Left cardiac atrium (tissue), 4 donors: ENCODE results near the gene LRCOL1. TPM values are rescaled to one million over a fixed set of nuclear protein-coding genes. Genes with fewer than 3 reads are reported as not detected.
A peak's percentile ranks its signal among the peaks of the same experiment; 100 is the strongest.

ENCODE experiments used
- ATAC-seq, 2 donors: fragments of 200-7000 bp; cut with Tn5 transposase; one replicate each; pipeline ENCODE4 v1.9.1; 2020; ENCODE audit warnings: mild to moderate bottlenecking in 2 of 2, moderate library complexity in 2 of 2
- DNase-seq: peaks from one replicate; pipeline ENCODE4 v3.0.0-alpha.2; 2020
- intact Hi-C, 2 donors: fragments of 100-400 bp; cut with DNase I; formaldehyde crosslinking; loops; one replicate each; pipeline versions ENCODE4 v1.14.1 to v1.15.1; 2022 to 2023
- microRNA-seq, 2 donors: library from miRNA; unstranded; fragments of <30 nt; microRNA quantifications; one replicate each; pipeline ENCODE4 v1.2.0, GENCODE V29; 2020
- total RNA-seq, 2 donors: library from RNA; stranded (reverse); fragmentation: NEBNext Ultra II Directional; extraction: Animal tissue kit (Norgen Biotek cat#: 25700); gene quantifications; one replicate each; pipeline ENCODE4 v1.2.1, GENCODE V29; 2021
- donor health status: DM: no; HTN: yes; CAD: no.
- donor health status: DM: no; HTN: yes; CAD: no; lungs with severe emphysema.
- donor health status: DM: yes; HTN: yes; CAD: no.
- donor health status: Dilated cardiomyopathy.

Gene LRCOL1
- total RNA-seq, 2 donors from 2014 or later, result not detected

DNA sequence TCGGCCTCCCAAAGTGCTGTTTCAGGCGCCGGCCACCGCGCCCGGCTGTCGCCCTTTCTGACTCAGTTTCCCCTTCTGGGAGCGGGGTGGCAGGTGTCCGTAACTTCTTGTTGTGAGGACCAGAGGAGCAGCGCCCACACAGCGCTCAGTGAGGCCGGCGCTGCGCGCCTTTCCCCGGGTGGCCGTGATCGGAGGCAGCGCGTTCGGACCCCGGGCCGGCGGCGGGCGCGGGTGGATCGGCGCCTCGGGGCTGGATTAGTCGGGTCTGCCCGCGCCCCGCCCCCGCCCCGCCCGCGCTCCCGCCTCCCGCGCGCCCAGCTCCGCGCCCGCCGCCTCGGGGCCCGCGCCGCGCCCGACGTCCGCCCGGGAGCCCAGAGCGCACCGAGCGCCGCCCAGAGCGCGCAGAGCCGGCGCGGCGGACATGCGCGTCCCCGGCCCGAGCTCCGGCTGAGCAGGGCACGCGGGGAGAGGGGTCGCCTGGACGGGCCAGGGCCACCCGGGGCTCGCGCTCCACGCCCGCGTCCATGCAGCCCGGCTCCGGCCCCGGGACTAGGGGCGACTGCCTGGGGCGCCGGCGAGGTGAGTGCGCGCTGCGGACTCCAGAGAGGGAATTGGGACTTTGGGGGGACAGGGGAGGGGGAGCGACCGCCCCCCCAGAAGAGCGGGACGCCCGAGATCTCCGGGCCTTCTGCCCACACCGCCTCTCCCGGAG lies 50.6 kb downstream of the LRCOL1 start:
- peak; percentile 55 for DNase-seq
- ATAC-seq, result peak; percentile 61 to 84
- intact Hi-C loops, result no loop called here

GRCh38 chr12:132558861-132559623 lies 51.3 kb downstream of the LRCOL1 start:
- DNase-seq (no peak), ATAC-seq (no peak)
- intact Hi-C loops, result no loop called here

DNA sequence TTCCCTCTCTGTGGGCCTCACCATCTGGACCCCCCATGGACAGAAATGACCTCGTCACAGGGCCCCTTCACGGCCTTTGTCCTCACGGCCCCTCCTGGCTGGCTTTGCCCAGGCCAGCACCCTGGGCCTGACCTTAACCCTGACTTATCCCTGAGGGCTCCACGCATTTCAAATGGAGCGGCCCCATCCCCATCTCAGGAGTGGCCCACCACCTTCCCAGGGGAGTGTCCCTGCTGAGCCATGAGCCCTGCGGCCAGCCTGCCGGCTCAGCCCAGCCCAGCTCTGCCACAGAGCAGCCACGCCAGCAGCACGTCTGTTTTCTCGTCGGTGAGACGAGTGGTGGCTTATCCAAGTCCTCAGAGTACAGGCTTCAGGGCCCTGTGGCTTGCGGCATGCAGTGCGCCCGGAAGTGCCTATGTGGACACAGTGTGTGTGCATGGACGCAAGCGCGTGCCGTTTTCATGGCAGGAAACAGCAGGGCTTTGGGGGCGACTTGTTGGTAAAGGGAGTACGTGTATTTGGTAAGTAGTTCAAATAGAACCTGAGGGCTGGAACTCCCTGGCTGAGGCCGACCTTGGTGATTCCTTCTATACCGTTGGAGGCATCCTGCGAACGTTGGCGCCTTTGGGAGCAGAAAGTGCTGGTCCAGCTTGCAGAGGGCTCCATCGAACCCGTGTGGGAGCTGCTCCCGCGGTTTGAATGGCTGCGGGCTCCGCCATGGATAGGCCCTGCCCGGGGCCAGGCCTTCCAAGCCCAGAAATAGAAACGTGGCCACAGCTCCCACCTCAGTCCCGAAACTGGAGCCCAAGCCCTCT lies 52.1 kb downstream of the LRCOL1 start:
- ATAC-seq, result no peak
- intact Hi-C loops, result no loop called here
- DNase-seq, result no peak

DNA sequence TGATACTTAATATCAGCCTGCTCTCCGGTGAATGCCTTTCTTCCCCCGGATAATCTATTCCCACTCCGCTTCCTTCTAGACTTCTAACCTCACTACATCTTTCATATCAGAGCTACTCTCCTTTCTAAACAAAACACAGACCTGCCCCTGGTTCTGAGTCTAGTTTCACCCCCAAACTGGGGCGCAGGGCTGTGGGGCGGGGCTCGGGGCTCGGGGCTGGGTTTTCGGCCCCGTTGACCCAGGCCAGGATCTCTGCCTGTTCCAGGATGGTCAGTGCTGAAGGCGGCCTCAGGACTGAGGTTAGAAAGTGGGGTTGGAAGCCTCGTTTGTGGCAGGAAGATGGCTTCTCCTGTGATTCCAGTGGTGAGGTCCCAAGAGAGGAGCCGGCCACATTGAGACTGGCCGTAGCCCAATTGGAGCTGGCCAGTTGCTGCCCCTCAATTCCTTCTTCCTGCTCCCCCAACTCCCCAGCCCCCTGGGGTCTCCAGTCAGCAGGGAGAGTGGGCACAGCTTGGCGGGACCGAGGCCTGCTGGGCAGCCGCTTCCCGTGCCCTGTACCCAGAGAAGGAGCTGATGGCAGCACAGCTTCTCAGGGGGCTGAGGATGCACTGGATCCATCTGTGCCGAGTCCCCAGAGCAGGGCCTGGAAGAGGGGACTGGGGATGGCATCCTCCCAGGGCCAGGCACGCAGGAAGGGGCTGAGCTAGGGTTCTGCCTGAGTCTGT lies 52.9 kb downstream of the LRCOL1 start:
- no peak for DNase-seq
- ATAC-seq, result no peak
- intact Hi-C loops, result no loop called here

DNA sequence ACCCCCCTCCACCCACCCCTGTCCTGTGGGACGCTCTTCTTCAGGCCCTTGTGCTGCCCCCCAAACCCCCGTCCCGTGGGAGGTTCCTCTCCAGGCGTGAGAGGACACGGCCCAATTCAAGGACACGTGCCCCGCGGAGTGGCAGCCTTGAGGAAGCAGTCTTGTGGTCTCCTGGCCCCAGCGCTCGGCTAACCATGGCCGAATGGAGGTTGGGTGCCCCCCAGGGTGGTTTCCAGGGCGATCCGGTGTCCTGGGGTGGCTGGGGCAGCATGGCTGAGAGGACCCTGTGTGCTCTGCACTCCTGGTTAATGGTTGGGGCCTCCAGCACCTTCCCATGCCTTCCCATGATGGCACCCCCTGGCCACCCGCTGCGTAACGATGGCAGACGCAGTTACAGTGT lies 53.6 kb downstream of the LRCOL1 start:
- no peak for ATAC-seq
- no peak for DNase-seq
- intact Hi-C loops, result no loop called here

- no peak for DNase-seq
- no peak for ATAC-seq
- intact Hi-C loops, result no loop called here
Measured at GRCh38 chr12:132556216-132556615, 54.2 kb downstream of the LRCOL1 start.

DNA sequence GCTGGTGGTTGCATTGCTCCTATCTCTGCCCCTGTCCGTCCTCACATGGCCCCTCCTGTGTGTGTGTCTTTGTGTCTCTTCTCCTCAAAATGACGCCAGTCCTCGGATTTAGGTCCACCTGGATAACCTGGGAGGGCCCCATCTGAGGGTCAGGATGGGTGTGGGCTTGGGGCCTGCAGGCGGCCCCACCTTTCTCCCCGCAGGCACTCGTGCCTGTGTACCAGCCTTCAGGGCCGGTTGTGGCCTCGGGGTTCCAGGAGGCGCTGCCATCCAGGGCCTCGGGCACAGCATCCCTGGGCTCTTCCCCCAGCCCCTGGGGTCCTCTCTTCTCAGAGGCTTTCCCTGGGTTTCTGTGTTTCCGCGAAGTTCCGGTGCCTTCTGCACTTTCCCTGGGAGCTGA lies 54.7 kb downstream of the LRCOL1 start:
- intact Hi-C loops, result no loop called here
- no peak for ATAC-seq
- no peak for DNase-seq

DNA sequence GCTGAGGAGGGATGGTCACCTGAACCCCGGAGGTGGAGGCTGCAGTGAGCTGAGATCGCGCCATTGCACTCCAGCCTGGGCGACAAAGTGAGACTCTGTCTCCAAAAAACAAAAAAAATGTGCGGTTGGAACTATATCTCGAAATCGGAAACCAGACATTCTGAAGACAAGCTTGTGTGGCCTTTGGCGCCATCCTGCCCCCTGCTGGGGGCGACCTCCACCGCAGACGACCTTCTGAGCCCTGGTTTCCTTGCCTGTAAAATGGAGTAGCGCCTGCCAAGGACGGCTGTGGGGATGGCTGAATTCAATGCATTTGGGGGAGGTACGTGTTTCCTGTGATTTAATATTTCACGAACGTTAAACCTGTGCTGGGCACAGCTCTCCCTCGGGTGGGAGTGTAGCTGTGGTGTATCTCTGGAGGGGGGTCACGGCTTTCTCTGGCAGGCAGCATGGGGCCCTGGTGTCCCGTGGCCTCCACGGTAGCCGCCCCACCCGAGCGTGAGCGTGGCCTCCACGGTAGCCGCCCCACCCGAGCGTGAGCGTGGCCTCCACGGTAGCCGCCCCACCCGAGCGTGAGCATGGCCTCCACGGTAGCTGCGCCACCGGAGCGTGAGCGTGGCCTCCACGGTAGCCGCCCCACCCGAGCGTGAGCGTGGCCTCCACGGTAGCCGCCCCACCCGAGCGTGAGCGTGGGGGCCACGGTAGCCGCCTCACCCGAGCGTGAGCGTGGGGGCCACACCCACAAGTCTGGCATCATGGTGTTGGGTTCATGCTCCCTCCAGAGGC lies 55.3 kb downstream of the LRCOL1 start:
- ATAC-seq, result no peak
- intact Hi-C loops, result no loop called here
- DNase-seq, result no peak

Small RNAs within 50 kb of the gene (microRNA-seq; reads per million reads assigned to microRNA genes)
- 0 to 0.27 reads per million in 2 donors for gene MIR6763

Other genes starting within 250 kb of the LRCOL1 start
- 10 to 100 TPM; 46.7 to 49.4 TPM for gene FBRSL1, start 120.4 kb downstream of the LRCOL1 start, total RNA-seq
- gene P2RX2, start 8.2 kb upstream of the LRCOL1 start, total RNA-seq, result not detected
- gene POLE, start 76.8 kb upstream of the LRCOL1 start, total RNA-seq, result 10 to 100 TPM in 1 of 2 donors, 1 to 10 TPM in 1; 9.3 to 12.1 TPM
- gene PXMP2, start 77.0 kb upstream of the LRCOL1 start, total RNA-seq, result 10 to 100 TPM; 27.2 to 32.7 TPM
- gene PGAM5, start 100.3 kb upstream of the LRCOL1 start, total RNA-seq, result 10 to 100 TPM; 22.6 to 25.2 TPM
- 10 to 100 TPM; 21.1 to 34.1 TPM for gene ANKLE2, start 151.2 kb upstream of the LRCOL1 start, total RNA-seq
- gene GOLGA3, start 218.3 kb upstream of the LRCOL1 start, total RNA-seq, result 10 to 100 TPM; 37.9 to 50.3 TPM